Mucosa of gallbladder (tissue), 1 donor: Measurements from ENCODE around the gene HSF4. TPM values are rescaled to one million over a fixed set of nuclear protein-coding genes. Genes with fewer than 3 reads are reported as not detected.

ENCODE experiments used
- DNase-seq: peaks from one replicate; pipeline ENCODE4 v3.0.0-alpha.2; 2020; ENCODE audit warnings: low spot score
- total RNA-seq: library from RNA; stranded (reverse); gene quantifications from one replicate; pipeline ENCODE4 v1.2.1, GENCODE V29; 2021
- donor health status: DM: no; HTN: no; CAD: no.

HSF4 gene
- total RNA-seq, 1 donor from 2014 or later, result 51.3 TPM

DNA sequence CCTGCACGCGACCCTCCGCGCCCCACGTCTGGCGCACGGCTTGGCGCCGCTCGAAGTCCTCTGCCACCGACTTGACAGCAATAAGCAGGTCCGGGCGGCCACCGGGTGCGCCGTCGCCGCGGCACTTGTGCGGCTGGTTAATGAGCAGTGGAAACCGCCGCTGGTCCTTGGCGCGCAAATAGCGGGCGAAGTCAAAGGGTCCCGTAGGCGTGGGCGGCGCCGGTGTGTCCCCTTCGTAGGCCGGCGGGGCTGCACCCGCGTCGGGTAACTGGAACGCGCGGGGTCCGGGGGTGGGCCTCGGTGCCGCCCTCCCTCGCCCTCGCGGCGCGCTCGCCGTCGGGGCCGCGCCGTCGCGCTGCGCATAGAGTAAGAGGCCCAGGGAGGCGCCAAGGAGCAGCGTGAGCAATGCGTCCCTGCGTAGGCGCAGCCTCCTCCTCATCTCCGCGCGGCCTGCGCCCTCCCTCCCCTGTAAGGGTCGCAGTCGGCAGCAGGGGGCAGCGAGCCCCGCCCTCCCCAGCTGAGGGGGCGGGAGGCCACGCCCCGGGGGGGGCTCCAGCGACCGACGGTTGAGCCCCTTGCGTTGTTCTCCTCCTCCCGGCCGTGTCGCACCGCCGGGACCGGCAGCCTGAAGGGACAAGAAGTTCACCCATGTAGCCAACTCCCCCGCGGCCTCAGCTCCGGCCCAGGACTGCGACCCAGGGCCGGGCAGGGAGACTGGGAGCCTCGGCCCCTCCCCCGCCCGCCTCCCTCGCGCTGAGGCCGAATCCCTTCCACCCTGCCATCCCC, 14.3 kb upstream of the HSF4 start:
- DNase-seq, result no peak

DNA sequence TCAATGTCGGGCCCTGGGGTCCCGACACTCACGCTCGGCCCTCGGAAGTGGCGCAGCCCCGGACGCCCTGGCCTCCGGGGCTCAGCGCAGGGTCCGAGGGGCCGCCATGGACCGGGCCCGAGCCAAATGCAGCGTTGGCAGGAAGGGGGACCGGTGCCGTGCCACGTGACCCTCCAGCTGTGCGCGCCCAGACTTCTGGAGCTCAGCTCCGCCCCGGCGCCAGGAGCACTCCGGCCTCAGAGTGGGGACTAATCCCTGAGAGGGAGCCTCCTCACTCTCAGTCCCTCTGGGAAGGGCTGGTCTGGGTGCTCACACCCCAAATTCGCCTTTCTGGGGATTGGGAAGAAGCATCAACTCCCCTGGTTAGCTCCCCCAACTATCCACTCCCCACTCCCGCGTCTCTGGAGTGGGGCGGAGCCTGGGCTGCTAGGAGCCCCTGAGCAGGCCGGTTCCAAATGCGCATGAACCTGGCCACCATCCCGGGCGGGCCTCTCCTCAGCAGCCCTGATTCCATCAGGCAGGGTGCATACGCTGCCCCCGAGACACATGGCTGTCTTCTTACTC, 13.6 kb upstream of the HSF4 start, which contains the start of gene B3GNT9:
Gene B3GNT9 (minus strand): TSS at position 166 of the 564 bp plus-strand sequence. CDS start 513 bp downstream, outside the sequence.
- DNase-seq, result peak; percentile 60

DNA sequence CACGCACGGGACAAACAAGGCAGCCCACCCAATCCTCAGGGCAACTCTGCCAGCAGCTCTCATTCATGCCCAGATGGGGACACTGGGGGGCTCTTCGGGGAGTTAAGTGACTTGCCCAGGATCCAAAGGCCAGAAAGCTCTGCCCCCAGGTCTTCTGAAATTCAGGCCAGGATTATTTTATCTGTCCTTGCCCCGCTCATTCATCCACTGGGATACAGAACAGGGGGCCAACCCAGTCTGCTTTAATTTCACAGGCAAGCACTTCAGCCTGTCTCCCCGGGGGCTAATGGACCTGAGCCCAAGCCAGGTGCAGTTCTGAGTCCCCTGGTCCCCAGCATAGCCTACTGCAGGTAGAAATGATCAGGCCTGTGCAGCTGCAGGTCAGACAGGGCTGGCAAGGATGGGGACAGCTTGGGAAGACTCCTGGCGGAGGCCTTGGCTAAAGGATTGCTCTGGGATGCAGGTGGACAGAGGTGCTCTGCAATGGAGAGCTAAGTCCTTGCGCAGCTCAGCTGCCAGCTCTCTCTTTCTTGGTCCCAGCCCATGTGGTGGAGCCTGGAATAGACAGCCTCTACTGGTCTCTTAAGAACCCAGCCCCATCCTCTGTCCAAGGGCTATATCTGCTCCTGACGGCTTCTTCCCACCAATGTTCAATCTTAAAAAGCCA, 13.0 kb upstream of the HSF4 start:
- DNase-seq, result no peak

DNA sequence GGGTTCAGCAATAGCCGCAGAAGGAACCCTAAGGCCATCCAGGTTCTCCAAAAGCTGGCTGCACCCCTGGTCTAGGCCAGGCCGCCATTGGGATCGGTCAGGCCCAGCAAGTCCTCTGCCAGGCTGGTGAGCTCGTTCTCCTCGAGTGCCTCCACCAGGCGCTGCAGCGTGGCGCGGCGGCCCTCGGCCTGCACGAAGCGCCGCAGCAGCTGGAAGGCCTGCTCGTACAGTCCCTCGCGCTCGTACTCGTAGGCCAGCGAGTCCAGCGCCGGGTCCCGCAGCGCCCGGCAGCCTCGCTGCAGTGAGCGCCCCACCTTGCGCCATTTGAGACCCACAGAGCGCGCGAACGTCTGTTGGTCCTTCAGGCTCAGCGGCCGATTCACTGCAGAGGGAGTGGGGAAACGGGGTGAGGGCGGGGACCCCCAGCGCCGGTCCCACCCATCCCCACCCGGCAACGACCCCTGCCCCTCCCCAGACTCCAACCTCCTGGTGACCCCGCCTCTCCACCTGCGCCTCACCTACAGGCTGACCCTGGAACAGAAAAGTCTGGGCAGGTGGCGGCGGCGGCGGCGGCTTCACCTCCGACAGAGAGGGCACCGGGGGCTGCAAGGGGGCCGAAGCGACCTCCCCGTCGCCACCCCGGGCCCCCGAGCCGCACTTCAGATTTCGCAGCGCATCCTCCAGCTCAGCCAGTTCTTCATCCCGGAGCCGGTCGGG, 9.8 kb upstream of the HSF4 start:
- no peak for DNase-seq

DNA sequence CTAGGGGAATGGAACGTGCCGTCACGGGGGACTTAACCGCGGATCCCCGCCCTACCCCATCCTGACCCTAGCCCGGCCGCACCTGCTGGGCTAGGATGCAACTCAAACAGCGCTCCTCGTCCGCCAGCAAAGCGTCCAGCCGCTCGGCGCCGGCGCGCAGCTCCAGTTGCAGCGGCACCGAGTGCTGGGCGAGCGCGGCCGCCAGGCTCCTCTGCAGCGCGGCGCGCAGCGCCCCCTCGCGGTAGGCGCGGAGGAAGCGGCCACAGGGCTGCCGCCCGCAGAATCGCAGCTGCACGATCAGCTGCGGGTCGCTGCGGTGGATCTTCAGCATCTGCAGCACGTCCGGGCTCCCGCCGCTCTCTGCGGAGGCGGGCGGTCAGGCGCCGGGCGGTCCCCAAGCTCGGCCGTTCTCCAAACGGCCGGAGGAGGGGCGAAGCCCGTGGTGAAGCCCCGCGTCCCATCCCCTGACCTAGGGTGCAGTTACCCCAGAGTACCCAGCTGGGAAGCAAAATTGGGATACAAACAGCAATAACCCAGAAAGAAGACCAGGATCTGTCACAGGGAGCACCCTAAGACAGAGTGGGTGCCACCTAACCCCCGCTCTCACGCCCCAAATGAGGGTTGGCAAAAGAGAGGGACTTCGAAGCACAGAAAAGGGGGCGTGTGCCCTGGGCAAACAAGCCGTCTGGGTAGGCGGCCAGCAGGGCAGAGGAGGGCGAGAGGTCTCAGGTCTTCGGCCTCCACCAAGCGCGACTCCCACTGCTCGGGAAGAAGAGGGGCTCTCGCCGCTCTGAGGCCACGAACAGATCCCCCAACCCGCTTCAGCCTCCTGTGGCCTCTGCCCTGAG, 9.0 kb upstream of the HSF4 start:
- DNase-seq, result peak; percentile 75

DNA sequence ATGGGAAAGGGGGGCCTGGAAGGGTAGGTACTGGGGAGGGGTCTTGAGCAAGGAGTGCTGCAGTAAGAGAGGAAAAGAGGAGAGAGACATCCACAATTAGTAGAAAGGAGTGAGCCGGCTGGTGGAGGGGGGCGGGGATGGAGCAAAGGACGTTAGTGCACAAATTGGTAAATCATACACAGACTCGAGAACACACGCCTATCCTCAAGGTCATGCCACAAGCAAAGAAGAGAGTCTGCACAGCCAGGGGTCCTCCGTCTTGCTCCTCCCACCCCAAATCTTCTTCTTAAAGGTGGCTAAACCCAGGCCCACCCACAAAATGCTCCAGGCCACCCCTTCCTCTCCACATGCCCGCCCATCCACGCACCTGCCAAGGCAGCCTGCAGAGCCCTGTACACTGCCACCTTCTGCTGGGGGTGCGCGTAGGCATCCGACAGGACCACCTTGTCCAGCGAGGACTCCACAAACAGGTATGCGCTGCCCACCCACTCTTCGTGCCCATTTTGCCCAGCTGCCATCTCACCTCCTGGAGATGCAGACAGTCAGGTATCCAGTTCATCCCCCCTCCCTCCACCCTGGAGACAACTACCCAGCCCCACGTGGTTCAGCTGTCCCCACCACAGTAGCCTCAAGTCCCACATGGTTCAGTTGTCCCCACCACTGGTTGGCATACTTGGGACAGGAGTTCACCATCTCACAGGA, 8.3 kb upstream of the HSF4 start:
- no peak for DNase-seq

DNA sequence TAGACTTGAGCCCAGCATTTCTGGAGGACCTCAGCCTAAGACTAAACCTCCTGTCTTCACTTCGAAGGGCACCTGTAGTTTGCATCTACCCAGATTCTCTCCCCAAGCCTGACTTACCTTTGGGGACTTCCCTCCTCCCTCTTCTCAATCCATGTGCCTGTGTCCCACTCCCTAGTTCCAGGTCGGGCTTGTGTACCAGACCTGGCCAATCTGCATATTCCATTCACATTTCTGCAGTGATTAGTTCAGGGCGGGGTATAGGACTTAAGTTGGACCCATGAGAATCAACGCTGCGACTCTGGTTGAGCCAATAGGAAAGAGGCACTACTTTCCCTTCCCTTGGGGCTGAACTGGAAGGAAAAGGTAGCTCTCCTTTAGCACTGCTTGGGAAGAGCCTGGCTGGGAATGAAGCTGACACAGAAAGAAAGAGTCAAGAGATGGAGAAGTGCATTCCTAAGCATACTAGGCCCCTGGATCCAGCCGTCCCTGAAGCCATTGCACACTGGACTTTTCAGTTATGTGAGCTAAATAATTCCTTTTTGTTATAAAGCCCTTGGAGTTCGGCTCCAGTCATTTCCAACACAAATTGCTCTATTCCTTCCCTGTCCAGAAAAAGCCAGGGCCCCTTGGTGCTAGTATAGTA, 7.3 kb upstream of the HSF4 start:
- DNase-seq, result no peak

DNA sequence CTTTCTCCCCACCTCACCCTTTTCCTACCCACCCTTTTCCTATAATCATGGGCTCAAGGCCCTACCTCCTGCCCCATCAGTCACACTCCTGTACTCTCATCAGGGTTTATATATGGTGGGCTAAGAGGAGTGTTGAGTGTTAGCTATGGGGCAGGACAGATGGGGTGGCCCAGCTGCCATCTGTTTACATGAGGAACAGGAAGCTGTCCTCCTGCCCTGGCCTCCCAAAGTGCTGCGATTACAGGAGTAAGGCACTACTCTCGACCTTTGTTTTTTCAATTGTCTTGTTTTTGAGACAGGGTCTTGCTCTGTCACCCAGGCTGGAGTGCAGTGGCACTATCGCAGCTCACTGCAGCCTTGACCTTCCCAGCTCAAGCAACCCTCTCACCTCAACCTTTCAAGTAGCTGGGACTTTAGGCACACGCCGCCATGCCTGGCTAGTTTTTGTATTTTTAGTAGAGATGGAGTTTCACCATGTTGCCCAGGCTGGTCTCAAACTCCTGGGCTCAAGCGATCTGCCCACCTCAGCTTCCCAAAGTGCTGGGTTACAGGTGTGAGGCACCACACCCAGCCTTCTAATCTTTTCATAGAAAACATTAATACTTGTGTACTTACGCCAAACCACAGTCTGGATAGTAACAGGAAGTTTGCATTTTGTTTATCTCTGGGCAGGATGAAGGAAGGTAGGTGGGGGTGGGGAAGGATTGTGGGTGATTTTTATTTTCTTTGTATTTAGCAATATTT, 6.5 kb upstream of the HSF4 start:
- no peak for DNase-seq

DNA sequence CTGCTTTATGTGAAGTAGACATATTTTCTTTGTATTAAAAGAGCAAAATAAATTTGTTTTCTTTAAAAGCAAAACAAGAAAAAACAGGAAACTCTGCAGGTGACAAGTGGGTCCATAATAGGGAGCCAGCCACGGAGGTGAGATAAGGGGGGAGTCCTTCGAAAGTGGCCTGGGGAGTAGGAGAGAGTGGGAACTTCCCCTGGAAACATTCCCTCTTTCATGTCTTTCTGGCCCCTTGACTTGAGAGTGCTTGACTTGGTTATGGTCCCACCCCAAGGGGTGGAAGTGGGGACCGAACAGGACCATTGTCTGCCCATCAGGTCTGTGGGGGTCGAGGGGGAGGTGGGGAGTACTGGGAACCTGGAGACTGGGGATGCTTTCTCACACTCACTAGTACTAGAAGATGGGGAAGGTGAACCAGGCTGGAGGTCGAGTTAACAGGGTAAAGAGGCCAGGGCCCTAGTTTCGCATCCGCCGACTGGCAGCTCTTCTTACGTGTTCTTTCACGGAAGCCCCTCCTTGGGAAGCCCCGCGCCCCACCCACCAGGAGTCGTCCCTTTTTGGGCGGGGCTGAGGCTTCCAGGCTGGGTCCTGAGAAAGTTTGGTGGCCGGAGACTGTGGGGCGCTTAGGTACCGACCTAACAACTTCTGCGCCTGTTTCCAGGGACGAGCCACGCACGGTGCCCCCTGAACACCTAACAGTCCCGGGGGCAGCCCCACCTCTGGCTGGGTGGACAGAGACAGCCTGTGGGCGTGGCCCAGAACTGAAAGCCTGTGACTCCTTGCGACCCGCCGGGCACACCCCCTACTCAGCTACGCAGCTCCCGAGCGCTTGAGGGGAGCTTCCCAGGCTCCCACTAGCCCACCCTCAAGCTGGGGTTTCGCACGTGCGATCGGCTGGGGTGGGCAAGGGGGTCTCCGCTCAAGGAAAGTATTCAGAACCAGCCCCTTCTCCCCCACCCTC, 5.6 kb upstream of the HSF4 start:
- DNase-seq, result no peak

DNA sequence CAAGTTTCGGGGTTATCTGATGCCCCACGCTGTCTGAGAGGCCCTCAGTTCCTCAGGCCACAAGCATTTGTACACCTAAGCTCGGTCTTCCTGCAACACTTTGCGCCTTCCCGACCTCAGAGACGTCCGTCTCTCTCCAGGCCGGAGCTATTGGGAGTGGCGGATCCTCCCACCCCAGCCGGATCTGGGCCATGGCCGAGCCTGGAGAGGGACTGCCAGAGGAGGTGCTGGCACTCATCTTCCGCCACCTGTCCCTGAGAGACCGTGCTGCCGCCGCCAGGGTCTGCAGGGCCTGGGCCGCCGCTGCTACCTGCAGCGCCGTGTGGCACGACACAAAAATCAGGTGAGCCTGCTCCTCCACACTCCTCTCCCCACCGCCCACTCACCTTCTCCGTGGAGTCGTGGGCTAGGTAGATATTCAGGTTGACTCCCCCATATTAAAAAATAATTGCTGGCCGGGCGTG, 2.9 kb upstream of the HSF4 start:
- DNase-seq, result no peak

DNA sequence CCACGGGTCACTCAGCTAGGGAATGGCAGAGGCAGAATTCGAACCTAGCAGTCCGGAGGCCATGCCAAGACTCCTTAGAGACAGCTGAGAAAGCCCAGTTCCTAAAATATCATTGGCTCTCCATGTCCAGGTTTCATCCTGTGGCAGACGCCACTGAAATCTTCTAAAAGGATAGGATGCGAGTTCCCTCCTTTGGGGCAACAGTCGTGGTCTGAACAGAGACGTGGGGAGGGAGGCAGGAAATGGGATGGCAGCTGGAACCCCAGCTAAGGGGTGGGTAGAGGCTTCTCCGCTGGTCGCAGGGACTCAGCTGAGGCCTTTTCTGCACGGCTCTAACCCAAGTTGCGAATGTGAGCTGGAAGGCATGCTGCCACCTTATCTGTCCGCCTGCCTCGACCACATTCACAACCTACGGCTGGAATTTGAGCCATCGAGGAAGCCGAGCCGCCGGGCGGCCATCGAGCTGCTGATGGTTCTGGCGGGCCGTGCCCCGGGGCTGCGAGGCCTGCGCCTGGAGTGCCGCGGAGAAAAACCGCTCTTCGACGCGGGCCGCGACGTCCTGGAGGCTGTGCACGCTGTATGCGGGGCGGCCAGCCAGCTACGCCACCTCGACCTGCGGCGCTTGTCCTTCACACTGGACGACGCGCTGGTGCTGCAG, 1.9 kb upstream of the HSF4 start:
- DNase-seq, result no peak

DNA sequence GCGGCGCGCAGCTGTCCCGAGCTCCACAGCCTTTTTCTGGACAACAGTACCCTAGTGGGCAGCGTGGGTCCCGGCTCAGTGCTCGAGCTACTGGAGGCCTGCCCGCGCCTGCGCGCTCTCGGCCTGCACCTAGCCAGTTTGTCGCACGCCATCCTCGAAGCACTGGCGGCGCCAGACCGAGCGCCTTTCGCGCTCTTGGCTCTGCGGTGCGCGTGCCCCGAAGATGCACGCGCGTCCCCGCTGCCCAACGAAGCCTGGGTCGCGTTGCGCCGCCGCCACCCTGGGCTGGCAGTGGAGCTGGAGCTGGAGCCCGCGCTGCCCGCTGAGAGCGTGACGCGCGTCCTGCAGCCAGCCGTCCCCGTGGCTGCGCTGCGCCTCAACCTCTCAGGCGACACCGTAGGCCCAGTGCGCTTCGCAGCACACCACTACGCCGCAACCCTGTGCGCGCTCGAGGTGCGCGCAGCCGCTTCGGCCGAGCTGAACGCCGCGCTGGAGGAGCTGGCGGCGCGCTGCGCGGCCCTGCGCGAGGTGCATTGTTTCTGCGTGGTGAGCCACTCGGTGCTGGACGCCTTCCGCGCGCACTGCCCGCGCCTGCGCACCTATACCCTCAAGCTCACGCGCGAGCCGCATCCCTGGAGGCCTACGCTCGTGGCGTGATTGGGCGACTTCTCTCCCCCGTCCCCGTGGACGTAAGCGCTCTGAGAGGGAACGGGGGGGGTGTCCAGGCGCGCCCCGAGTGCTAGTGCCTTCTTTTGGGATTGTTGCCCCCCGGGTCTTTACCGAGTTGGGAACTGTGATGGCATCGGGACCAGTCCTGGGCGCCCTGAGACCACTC, 1.2 kb upstream of the HSF4 start:
- DNase-seq, result no peak

DNA sequence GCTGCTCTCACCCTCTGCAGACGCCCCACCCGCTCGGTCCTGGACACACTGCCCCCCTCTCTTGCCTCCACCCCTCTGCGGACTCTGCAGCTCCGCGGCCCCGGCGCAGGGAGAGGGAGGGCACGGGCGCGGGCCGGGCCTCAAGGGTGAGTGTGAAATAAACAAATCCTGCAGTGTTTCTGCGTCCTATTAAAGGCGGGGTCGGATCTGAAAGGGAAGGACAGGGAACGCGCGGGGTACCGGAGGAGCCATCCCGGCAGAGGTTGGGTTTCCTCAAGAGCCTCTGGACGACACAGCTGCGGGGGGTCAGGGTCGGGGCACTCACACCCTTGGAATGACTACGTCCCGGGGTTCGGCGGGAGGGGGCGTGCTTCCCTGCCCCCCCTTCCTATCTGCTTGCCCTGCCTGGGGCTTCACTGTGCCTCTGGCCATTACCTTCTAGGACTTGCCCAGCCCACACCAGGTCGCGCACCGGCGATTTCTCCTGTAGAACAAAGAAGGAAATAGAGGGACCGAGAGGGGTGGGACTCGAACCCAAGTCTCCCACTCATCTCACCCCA, 466 bp upstream of the HSF4 start:
- no peak for DNase-seq

DNA sequence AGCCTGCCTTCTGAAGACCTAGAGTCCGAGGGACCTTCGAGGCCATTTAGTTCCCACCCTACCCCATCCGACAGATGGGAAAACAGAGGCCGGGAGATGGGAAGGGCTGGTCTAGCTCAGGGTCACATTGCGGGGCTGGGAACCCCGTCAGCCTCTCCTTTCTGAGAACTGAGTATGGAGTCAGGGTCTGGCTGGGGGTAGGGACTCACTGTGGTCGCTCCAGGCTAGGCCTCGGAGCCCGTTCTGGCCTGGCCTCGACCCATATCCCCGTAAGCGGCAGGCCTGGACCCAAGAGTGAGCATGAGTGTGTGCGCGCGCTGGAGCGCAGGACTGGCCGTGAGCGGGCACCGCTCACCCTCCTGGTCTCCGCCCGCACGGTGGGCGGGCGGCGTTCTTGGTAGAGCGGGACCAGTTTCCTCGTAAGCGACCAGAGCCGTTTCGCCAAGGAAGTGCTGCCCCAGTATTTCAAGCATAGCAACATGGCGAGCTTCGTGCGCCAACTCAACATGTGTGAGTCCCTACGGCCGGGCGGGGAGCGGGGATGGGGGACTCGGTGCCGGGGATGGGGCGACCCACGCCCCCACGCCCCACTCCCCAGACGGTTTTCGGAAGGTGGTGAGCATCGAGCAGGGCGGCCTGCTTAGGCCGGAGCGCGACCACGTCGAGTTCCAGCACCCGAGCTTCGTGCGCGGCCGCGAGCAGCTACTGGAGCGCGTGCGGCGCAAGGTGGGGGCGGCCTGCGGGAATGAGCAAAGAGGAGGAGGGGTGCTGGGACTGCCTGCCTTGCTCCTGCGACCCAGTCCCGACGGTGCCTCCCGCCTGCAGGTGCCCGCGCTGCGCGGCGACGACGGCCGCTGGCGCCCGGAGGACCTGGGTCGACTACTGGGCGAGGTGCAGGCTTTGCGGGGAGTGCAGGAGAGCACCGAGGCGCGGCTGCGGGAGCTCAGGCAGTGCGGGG, 855 bp downstream of the HSF4 start:
- no peak for DNase-seq

DNA sequence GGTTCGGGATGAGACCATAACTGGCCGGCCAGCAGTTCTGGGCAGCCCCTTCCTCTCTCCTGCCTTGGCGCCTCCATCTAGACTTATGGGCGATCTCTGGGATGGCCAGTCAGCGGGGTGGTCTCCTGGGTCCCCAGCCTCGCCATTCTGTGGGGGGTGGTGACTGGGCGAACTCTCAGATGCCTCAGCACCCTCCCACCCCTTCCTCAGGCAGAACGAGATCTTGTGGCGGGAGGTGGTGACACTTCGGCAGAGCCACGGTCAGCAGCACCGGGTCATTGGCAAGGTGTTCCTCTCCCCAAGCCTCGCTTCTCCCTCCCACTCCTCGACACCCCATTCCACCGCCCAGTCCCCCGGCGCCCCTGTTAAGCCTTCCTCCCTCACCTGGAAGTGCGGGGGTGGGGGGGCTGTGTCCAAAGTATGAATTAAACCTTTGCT, 1.6 kb downstream of the HSF4 start:
- no peak for DNase-seq
